ENCODE results near the gene ITGA1.
A peak's percentile ranks its signal among the peaks of the same experiment; 100 is the strongest.
"Not testable (repeated sequence)": the region's sequence is repeated elsewhere in the genome, so short reads cannot be mapped to it uniquely, and the experiment has no call there.

Gene ITGA1

DNA sequence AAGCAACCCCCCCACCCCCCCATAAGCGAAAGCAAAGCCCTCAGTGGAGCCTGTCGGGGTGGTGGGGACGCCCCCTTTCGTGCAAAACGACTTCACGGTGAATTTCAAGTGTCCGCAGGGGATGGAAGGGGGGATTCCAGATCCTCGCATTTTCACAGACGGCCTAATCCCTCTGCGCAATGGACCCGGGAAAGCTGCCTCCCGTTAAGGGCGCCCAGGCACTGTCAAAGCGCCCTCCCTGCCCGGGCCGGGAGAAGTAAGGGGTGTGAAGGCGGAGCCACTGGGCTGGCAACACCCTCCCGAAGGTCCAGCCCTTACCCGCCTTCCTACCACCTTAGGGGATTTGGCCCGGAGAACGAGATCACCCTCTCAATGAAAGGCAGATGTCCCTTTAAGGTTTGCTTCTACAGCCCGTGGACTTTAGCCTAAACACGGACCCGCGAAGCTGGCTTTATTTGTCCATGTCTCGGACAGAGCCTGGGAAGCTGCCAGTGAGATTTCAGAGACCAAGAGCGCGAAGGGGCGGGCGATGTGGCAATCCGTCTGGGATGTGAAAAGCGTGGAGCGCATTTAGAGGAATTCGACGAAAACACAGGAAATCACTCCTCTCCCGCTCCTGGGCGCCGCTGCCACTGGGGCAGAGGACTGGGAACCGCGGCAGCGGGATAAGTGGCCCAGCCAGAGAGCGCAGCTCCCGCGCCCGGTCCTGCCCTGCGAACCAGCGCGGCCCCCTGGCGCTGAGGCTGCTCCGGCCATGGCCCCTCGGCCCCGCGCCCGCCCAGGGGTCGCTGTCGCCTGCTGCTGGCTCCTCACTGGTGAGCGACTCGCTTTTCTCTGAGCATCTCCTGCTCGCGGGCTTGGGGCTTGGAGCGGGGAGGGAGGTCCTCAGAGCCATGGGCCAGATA lies at the start of gene ITGA1, which contains the start of gene PELO:
Gene ITGA1 (plus strand): TSS at position 317 of the 905 bp plus-strand sequence. CDS start 438 bp downstream, at position 755.
Gene PELO (plus strand): TSS at position 317 of the 905 bp plus-strand sequence. CDS start 12,479 bp downstream, outside the sequence.
- in situ Hi-C loops (cut with MboI; ENCODE audit: low pct_unique_long_range_greater_than_20kb, low sequenced_read_pairs, unreplicated experiment), result no loop called here
- TF ChIP-seq, protein P1, sequence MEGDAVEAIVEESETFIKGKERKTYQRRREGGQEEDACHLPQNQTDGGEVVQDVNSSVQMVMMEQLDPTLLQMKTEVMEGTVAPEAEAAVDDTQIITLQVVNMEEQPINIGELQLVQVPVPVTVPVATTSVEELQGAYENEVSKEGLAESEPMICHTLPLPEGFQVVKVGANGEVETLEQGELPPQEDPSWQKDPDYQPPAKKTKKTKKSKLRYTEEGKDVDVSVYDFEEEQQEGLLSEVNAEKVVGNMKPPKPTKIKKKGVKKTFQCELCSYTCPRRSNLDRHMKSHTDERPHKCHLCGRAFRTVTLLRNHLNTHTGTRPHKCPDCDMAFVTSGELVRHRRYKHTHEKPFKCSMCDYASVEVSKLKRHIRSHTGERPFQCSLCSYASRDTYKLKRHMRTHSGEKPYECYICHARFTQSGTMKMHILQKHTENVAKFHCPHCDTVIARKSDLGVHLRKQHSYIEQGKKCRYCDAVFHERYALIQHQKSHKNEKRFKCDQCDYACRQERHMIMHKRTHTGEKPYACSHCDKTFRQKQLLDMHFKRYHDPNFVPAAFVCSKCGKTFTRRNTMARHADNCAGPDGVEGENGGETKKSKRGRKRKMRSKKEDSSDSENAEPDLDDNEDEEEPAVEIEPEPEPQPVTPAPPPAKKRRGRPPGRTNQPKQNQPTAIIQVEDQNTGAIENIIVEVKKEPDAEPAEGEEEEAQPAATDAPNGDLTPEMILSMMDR (IDR thresholded peaks at IDR 0.05; ENCODE audit: extremely low read depth, insufficient read depth, missing control alignments), result peak; percentile 59
- DNase-seq (ENCODE audit: low spot score), result peak; percentile 69

DNA sequence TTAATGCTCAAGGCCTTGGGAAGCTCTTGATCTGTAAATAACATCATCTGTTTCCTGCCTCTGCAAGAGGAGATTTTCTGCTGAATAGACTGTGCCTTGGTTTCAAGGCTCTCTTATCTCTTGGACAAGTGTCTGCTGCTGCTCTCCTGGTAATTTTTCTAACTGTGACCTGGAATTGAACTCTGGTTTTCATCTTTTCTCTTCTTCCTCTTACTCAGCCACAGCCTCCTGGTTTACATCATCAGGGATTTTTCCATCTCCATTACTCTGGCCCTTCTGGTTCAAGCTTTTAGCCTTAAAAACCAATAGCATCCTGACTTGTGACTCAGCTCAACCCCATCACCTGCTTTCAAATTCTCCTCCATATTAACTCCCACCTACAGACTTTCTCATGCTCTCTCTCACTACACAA lies 49.6 kb upstream of the ITGA1 start:
- in situ Hi-C loops (cut with MboI; ENCODE audit: low pct_unique_long_range_greater_than_20kb, low sequenced_read_pairs, unreplicated experiment), result no loop called here
- no peak for DNase-seq (ENCODE audit: low spot score)
- TF ChIP-seq, protein P1 (IDR thresholded peaks at IDR 0.05; ENCODE audit: extremely low read depth, insufficient read depth, missing control alignments), result no peak

DNA sequence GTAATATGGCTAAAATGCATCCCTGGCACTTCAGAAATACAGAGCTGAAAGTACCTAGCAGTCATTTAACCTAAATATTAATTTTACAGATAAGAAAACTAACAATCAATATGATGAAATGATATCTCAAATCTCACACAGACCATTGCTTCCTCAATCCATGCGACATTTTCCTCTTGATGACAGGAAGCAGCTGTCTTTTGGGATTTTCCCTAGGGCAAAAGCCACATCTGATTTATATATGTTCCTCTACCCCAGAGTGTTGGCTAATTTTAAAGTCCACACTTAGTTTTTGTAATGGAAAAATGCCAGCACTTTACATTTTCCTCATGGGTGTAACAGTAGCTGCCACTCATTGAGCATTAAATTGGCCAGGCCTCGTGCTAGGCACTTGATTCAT lies 47.7 kb upstream of the ITGA1 start:
- in situ Hi-C loops (cut with MboI; ENCODE audit: low pct_unique_long_range_greater_than_20kb, low sequenced_read_pairs, unreplicated experiment), result no loop called here
- TF ChIP-seq, protein P1 (IDR thresholded peaks at IDR 0.05; ENCODE audit: extremely low read depth, insufficient read depth, missing control alignments), result no peak
- DNase-seq (ENCODE audit: low spot score), result no peak

DNA sequence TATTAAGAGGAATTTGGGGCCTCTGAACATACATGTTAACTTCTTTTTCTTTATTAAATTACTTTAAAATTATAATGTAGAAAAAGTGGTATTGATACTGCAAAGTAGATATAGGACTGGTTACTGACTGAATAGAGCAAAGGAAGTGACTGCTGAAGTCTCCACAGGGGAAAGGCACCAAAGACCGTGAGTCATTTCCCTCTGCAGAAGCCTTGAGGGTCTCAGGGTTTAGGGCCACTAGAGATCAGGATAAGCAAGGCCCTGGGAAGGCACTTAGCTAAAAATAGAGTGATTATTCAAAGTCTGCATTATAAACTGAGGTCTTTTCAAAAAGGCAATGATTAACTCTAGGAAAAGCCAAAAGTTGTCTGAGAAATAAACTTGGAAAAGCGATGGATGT lies 44.7 kb upstream of the ITGA1 start:
- DNase-seq (ENCODE audit: low spot score), result no peak
- in situ Hi-C loops (cut with MboI; ENCODE audit: low pct_unique_long_range_greater_than_20kb, low sequenced_read_pairs, unreplicated experiment), result no loop called here
- TF ChIP-seq, protein P1 (IDR thresholded peaks at IDR 0.05; ENCODE audit: extremely low read depth, insufficient read depth, missing control alignments), result no peak

DNA sequence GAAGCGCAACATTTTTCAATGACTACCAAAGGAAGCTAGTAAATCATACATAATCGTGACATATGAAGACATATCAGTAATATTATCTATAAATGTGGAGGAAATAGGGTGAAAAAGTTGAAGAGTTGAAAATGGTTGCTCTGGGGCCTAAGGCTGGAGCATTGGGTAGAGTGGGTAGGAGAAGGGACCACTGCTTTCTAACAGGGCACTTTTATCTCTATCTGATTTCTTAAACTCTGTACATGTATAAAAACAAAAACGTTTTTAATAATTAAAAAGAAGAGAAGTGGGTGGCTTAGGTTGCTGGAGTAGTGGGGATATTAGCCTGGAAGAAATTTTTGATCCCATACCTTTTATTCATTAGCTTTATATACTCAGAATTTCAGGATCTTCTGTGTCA lies 44.2 kb upstream of the ITGA1 start:
- TF ChIP-seq, protein P1 (IDR thresholded peaks at IDR 0.05; ENCODE audit: extremely low read depth, insufficient read depth, missing control alignments), result no peak
- in situ Hi-C loops (cut with MboI; ENCODE audit: low pct_unique_long_range_greater_than_20kb, low sequenced_read_pairs, unreplicated experiment), result no loop called here
- DNase-seq (ENCODE audit: low spot score), result no peak

DNA sequence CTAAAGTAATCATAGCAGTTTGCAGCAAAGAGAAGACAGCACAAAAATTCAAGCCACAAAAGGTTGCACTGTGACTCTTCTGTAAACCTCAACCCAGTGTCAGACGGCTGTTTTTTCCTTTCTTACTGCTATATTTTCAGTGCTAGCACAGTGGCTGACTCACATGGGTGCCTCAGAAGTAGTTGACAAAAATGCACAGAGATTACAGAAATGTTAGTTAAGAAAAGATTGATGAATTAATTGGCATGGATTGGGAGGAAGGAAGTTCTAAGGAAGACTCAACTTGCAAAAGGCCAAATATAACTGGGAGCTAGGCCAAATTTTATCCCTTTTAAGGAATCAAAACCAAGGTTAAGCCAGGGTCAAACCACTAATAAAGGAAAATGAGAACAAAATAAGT lies 43.7 kb upstream of the ITGA1 start:
- in situ Hi-C loops (cut with MboI; ENCODE audit: low pct_unique_long_range_greater_than_20kb, low sequenced_read_pairs, unreplicated experiment), result no loop called here
- TF ChIP-seq, protein P1 (IDR thresholded peaks at IDR 0.05; ENCODE audit: extremely low read depth, insufficient read depth, missing control alignments), result no peak
- peak; percentile 9 for DNase-seq (ENCODE audit: low spot score)

DNA sequence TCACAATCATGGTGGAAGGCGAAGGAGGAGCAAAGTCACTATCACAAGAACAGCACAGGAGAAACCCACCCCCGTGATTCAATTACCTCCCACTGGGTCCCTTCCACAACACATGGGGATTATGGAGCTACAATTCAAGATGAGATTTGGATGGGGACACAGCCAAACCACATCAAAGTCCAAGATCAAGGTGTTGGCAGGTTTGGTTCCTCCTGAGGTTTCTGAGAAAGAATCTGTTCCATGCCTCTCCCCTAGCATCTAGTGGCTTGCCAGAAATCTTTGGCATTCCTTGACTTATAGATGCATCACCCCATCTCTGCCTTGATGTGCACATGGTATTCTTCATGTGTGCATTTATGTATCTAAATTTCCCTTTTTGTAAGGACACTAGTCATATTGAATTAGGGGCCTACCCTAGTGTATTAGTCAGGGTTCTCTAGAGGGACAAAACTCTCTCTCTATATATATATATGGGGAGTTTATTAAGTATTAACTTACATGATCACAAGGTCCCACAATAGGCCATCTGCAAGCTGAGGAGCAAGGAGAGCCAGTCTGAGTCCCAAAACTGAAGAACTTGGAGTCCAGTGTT lies 42.8 kb upstream of the ITGA1 start:
- DNase-seq (ENCODE audit: low spot score); in situ Hi-C loops (cut with MboI; ENCODE audit: low pct_unique_long_range_greater_than_20kb, low sequenced_read_pairs, unreplicated experiment): not testable (repeated sequence)
